Amniotic stem cell (primary cell): ENCODE results near the gene KRTAP19-2.
"Not testable (repeated sequence)": the region's sequence is repeated elsewhere in the genome, so short reads cannot be mapped to it uniquely, and the experiment has no call there.

Source experiments
- DNase-seq: peaks from one replicate; lab custom pipeline; 2025; lab: John Stamatoyannopoulos, UW

Gene KRTAP19-2

GRCh38 chr21:30487336-30487735 lies at the start of gene KRTAP19-2:
TSS of gene KRTAP19-2 (minus strand) at chr21:30487436. CDS start at chr21:30487348, 88 bp downstream.
- DNase-seq = no peak

- DNase-seq = no peak
Observed at GRCh38 chr21:30518876-30519275, 31.6 kb upstream of the KRTAP19-2 start.

GRCh38 chr21:30515681-30516080 lies 28.4 kb upstream of the KRTAP19-2 start:
- DNase-seq = no peak

GRCh38 chr21:30505621-30506205 lies 18.5 kb upstream of the KRTAP19-2 start:
- not testable (repeated sequence) for DNase-seq

GRCh38 chr21:30502041-30502440 lies 14.8 kb upstream of the KRTAP19-2 start, which contains the start of gene KRTAP19-5:
TSS of gene KRTAP19-5 (minus strand) at chr21:30502141. CDS start at chr21:30502090, 51 bp downstream.
- DNase-seq = no peak

GRCh38 chr21:30497065-30497464 lies 9.8 kb upstream of the KRTAP19-2 start, which contains the start of gene KRTAP19-4:
TSS of gene KRTAP19-4 (minus strand) at chr21:30497165. CDS start at chr21:30497110, 55 bp downstream.
- DNase-seq = no peak

GRCh38 chr21:30491963-30492428 lies 4.8 kb upstream of the KRTAP19-2 start, which contains the start of gene KRTAP19-3:
TSS of gene KRTAP19-3 (minus strand) at chr21:30492013. CDS start at chr21:30491957, 56 bp downstream.
- DNase-seq = no peak

GRCh38 chr21:30486180-30486579 lies 1.1 kb downstream of the KRTAP19-2 start:
- DNase-seq = no peak

GRCh38 chr21:30482130-30482529 lies 5.1 kb downstream of the KRTAP19-2 start:
- no peak for DNase-seq

GRCh38 chr21:30480145-30480544 lies 7.1 kb downstream of the KRTAP19-2 start, which contains the start of gene KRTAP19-1:
TSS of gene KRTAP19-1 (minus strand) at chr21:30480367. CDS start at chr21:30480317, 50 bp downstream.
- DNase-seq = no peak

GRCh38 chr21:30479259-30479658 lies 8.0 kb downstream of the KRTAP19-2 start:
- no peak for DNase-seq

- DNase-seq = no peak
Observed at GRCh38 chr21:30478004-30478403, 9.2 kb downstream of the KRTAP19-2 start.

GRCh38 chr21:30468900-30469714 lies 18.1 kb downstream of the KRTAP19-2 start:
- no peak for DNase-seq

- DNase-seq = no peak
Observed at GRCh38 chr21:30463713-30464112, 23.5 kb downstream of the KRTAP19-2 start.

GRCh38 chr21:30448514-30448913 lies 38.7 kb downstream of the KRTAP19-2 start:
- no peak for DNase-seq

- no peak for DNase-seq
Observed at GRCh38 chr21:30447056-30447455, 40.2 kb downstream of the KRTAP19-2 start.

- DNase-seq = no peak
Observed at GRCh38 chr21:30444204-30444603, 43.0 kb downstream of the KRTAP19-2 start.

GRCh38 chr21:30443226-30443625 lies 44.0 kb downstream of the KRTAP19-2 start:
- DNase-seq = no peak

GRCh38 chr21:30439975-30440374 lies 47.3 kb downstream of the KRTAP19-2 start, which contains the start of gene KRTAP15-1:
TSS of gene KRTAP15-1 (plus strand) at chr21:30440275. CDS start at chr21:30440328, 53 bp downstream.
- no peak for DNase-seq
